HG03520 (cell line): ENCODE data around the gene CERS2.

Experiments used
- ATAC-seq: cut with Tn5 transposase; IDR thresholded peaks from one replicate; pipeline ENCODE4 v1.9.1; 2021; ENCODE audit warnings: mild to moderate bottlenecking, moderate library complexity; ENCODE audit not compliant: unreplicated experiment

Gene CERS2

DNA sequence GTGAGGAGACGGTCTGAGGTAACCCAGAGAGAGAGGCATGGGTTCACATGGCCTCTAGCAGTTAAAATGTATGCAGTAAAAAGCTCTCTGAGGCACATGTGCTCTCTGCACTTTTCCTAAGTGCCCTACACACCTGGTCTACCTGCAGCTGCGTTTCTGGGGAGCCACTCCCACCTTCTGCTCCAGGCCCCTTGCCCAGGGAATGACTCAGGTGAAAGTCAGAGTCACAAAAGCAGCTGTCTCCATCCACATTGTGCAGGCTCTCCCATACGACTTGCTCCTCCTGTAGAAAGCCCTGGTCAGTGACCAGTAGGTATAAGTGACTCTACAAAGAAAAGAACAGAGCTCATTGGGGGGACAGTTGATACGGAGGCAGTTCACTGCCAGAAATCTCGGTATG lies 23.3 kb upstream of the CERS2 start:
- no peak for ATAC-seq

GRCh38 chr1:150997126-150997872 lies 22.7 kb upstream of the CERS2 start:
- ATAC-seq, result no peak

- ATAC-seq, result no peak
Observed at GRCh38 chr1:150995896-150996295, 21.3 kb upstream of the CERS2 start.

- ATAC-seq, result no peak
Observed at GRCh38 chr1:150995460-150995859, 20.8 kb upstream of the CERS2 start.

- no peak for ATAC-seq
Observed at GRCh38 chr1:150994248-150994647, 19.6 kb upstream of the CERS2 start.

- ATAC-seq, result no peak
Observed at GRCh38 chr1:150992626-150993025, 18.0 kb upstream of the CERS2 start.

GRCh38 chr1:150987924-150988323 lies 13.3 kb upstream of the CERS2 start:
- no peak for ATAC-seq

- no peak for ATAC-seq
Observed at GRCh38 chr1:150985179-150985825, 10.7 kb upstream of the CERS2 start.

DNA sequence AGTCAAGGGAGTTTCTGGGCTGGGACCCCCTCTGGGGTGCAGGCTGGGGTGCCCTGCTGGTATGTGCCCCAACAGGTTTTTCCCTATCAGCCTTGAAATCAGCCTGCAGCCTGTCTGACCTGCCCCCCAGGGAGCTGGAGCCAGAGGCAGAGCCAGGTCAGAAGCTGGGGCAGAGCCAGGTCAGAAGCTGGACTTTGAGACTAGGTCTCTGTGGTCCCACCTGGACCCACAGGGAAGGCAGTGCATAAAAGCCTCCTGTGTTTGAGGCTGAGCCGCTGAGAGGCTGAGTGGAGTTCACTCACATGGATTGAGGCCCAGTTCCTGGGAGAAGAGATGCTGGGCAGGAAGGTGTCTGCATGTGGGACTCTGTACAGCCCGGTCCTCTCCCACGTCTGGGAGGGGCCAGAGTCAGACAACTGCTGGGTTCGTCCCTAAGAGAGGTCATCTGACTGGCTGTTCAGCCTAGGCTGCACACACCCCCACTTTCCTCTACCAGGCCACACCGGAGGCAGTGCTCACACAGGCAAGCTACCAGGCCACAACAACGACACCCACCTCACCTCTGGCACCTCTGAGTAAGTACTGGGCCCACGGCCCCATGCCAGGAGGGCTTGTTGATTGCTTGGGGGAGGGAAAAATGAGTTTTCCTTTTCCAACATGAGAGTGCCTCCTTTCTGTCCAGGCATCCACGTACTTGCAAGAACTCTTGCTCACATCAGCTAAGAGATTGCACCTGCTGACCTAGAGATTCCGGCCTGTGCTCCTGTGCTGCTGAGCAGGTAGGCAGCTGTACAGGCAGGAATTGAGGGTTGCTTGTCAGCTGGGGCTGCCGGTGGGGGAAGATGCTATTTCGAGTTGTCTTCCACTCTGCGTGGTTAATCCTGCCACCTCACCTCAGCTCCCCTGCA lies 7.4 kb upstream of the CERS2 start, which contains the start of gene ANXA9:
Gene ANXA9 (plus strand): TSS at position 488 of the 908 bp plus-strand sequence. CDS start 814 bp downstream, outside the sequence.
- no peak for ATAC-seq

GRCh38 chr1:150981177-150981804 lies 6.7 kb upstream of the CERS2 start:
- ATAC-seq, result no peak

GRCh38 chr1:150979092-150980056 lies 4.7 kb upstream of the CERS2 start:
- ATAC-seq, result no peak

DNA sequence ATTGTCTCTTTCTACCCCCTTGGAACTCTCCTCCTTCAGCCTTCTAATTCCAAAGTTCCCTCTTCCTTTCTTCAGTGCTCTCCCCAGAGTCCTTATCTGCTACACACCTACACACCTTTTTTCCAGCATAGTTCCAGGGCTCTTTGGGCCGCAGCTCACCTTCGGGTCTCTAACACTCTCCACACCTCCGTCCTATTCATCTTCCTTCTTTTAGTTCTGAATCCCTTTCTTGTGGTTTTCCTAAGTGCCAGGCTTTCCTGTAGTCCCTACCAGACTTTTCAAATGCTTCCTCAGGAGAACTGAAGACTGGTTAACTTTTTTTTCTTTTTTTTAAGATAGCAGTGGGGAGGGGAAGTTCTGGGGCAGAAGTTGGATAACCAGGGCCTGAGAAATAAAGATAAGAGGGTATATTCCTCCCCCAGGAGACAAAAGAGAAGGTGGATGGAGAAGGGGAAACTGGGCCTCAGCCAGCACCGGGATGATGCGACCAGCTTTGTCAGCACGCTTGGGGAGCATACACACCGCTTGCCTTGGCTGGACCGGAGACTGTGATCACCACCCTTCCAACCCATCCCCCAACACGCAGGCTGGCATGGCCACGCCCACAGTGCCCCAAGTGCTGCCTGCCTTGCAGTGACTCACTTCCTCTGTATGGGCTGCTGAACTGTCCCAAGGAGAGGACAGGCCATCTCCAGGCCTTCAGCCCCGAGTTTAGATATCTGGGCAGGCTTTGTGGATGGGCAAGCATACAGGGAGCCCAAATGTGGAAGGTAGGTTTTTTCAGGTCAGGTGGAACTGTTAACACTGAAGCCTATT lies 2.5 kb upstream of the CERS2 start:
- ATAC-seq, result no peak

DNA sequence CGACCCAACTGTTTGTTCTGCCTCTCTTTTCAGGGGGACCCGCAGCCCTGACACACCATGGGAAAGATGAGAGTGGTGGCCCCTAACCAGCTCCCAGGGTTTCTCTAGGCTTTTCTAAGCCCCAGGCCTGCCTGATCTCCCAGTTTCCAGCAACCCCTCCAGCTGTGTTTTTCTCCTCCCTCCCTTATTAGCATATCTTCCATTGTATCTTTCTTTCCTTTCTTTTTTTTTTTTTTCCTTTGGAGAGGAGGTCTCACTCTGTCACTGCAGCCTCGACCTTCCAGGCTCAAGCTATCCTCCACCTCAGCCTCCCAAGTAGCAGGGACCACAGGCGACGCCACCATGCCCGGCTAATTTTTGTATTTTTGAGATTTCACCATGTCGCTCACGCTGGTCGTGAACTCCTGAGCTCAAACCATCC lies 1.8 kb upstream of the CERS2 start:
- no peak for ATAC-seq

GRCh38 chr1:150973836-150974579 lies 627 bp downstream of the CERS2 start:
- peak; percentile 31 for ATAC-seq

DNA sequence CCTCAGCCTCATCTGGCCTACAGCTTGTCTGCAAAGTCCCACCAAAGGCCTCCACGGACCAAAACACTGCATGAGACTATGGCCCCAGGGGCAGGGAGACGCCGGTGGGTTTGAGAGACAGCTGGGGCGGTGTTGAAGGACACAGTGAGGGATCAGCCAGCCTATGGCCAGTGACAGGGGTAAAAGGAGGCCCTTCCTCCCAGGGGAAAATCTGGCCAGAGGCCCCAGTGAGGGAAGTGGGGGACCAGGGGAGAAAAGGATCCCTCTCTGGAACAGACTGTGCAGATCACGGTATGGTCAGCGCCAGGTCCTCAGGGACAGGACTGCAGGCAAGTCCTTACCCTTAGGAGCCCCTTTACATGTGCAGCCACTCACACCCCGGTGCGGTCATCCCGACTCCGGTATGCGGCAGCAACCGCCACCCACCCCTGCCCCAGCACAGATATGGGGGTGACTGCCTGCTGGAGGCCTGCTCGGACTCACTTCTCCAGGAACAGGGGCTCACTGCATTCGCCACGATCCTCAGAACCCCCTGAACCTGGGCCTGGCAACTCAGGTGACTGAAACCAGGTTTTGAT lies 1.3 kb downstream of the CERS2 start:
- ATAC-seq, result no peak

DNA sequence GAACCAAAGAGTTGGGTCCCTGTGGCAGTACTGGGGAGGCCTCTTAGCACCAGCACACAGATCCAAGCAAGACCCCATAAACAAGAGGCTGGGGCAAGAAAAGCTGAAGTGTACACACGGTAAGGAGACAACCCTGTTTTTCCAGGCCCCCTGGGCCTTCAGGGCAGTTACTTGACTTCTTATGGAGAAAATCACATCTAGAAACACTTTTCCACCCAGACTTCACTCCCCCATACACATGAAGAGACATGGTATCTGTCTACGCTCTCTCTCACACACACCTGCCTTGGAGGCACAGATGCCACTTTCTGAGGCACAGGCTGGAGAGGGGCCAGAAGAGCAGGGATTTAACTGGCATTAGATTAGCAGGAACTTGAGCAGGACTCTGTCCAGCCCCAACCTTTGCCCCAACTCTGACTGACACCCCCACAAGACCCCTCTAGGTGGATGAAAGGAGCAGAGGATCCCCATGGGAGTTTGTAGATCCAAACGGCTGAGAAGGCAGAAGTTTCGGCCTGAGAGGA lies 2.2 kb downstream of the CERS2 start:
- ATAC-seq, result no peak

DNA sequence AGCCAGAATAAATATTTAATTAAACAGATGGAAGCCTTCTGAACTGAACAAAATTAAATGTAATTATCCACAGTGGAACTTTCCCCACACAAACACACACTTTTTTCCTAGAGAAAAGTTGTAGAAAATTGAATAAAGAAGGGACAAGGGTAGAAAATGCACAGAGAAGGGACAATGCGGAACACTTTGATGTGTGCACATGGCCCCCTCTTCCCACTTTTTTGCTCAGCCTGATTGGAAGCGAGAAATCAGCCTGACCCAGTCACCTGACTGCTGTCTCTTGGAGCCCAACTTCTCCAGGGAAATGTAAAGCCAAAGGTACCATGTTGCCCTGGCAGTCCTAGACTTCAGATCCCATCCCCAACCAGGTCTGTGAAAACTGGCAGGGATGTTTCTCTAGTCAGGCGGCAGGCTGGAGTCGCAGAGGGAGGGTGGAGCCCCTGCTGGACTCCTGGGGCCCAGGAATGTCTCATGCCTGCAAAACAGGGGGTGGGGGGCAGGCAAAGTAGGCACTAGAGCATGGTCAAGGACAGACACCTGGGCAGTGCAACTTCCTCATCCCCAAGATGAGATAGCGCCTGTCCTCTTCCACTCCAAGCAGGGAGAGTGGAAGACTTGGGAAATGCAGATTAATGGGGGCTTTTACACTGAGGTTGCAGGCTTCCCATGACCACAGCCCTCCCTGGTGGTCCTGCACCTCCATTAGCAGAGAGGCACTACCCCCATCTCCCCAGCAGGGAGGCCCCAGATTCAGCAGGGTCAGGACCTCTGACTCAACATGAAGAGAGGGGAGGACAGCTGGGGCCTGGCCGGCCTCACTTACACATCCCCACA lies 2.8 kb downstream of the CERS2 start:
- ATAC-seq, result no peak
